HepG2 (cell line): ENCODE data around the gene WWC1. TPM values are rescaled to one million over a fixed set of nuclear protein-coding genes. Genes with fewer than 3 reads are reported as not detected.

Source experiments
- ATAC-seq: fragments of 200-7000 bp; cut with Tn5 transposase; 3 replicates; pipeline ENCODE4 v1.9.1; 2020; ENCODE audit warnings: mild to moderate bottlenecking, moderate library complexity
- BruUV-seq: library from RNA; stranded (reverse); fragments of 400-500 nt; replicated peaks from 2 replicates; lab custom pipeline; 2021; lab: Mats Ljungman, UMichigan
- CTCF ChIA-PET: fragments of 300-600 bp; formaldehyde crosslinking; extraction: SDS; loops from one replicate; lab custom pipeline; 2021; ENCODE audit warnings: low total read pairs, inconsistent platforms, low intra/inter-chr PET ratio; lab: Yijun Ruan, JAX
- POLR2A ChIA-PET: fragments of 350-600 bp; sonication (Branson Sonifier 250); formaldehyde crosslinking; loops from one replicate; lab custom pipeline; 2020; ENCODE audit warnings: antibody characterized with exemption, inconsistent platforms; lab: Yijun Ruan, JAX
- DNase-seq: peaks from one replicate; pipeline ENCODE4 v3.0.0-alpha.2; 2015; ENCODE audit warnings: low spot score
- FAIRE-seq: peaks from 3 replicates; lab custom pipeline; 2011; peaks lifted over from hg19 to GRCh38; lab: Jason Lieb, UNC
- H2AFZ ChIP-seq: one replicate; pipeline ENCODE4 v1.6.1; 2011; ENCODE audit warnings: low read length, inconsistent platforms
- H3K27ac ChIP-seq: fragments of 300-600 bp; 3 replicates; pipeline ENCODE4 v1.8.0; 2011; ENCODE audit warnings: mixed run types, mild to moderate bottlenecking, mixed read lengths, low read length, inconsistent platforms; ENCODE audit not compliant: insufficient read depth; ENCODE audit errors: extremely low read length
- H3K27me3 ChIP-seq, 2 experiments: fragments of 200-600 bp in 1 of 2; 2 replicates in 1 of 2; 3 replicates in 1 of 2; pipeline versions ENCODE4 v1.6.0 to v1.8.0; 2011; ENCODE audit warnings: low read length in 2 of 2, mild to moderate bottlenecking in 2 of 2, moderate library complexity in 2 of 2, inconsistent platforms in 1 of 2; ENCODE audit not compliant: insufficient read depth in 2 of 2, control insufficient read depth in 1 of 2
- H3K36me3 ChIP-seq, 2 experiments: fragments of 200-600 bp in 1 of 2; replicated peaks in 1 of 2; 2 replicates in 1 of 2; 3 replicates in 1 of 2; pipeline versions ENCODE4 v1.5.1 to v1.8.0; 2011; ENCODE audit warnings: low read length in 2 of 2, inconsistent platforms in 1 of 2; ENCODE audit not compliant: insufficient read depth in 2 of 2, control insufficient read depth in 1 of 2
- H3K4me1 ChIP-seq: 2 replicates; pipeline ENCODE4 v1.5.1; 2012; ENCODE audit warnings: low read length, inconsistent platforms; ENCODE audit not compliant: insufficient read depth
- H3K4me2 ChIP-seq: 2 replicates; pipeline ENCODE4 v1.6.0; 2011; ENCODE audit warnings: low read depth, low read length, inconsistent platforms
- H3K4me3 ChIP-seq, 3 experiments: fragments of 200-600 bp in 1 of 3; sonication (generic), shearing (Covaris generic) in 1 of 3; replicated peaks in 1 of 3; 2 replicates each; pipeline ENCODE4 v1.5.1; 2011 to 2016; ENCODE audit warnings: low read length in 3 of 3, inconsistent platforms in 2 of 3, low read depth in 2 of 3, mild to moderate bottlenecking in 2 of 3, control low read depth in 1 of 3, mixed read lengths in 1 of 3; ENCODE audit not compliant: insufficient read depth in 1 of 3
- H3K79me2 ChIP-seq: one replicate; pipeline ENCODE4 v1.6.1; 2011; ENCODE audit warnings: low read length, inconsistent platforms; ENCODE audit not compliant: insufficient read depth
- H3K9ac ChIP-seq: 2 replicates; pipeline ENCODE4 v1.6.0; 2011; ENCODE audit warnings: mild to moderate bottlenecking, low read depth, low read length, inconsistent platforms; ENCODE audit not compliant: insufficient read depth
- H3K9me3 ChIP-seq: 2 replicates; pipeline ENCODE4 v1.5.1; 2012; ENCODE audit warnings: mild to moderate bottlenecking, low read length
- H4K20me1 ChIP-seq: 2 replicates; pipeline ENCODE4 v1.6.0; 2011; ENCODE audit warnings: inconsistent platforms, mild to moderate bottlenecking, low read length, moderate library complexity; ENCODE audit not compliant: insufficient read depth
- AFF4 ChIP-seq: sonication (generic); formaldehyde crosslinking; IDR thresholded peaks from 2 replicates; pipeline ENCODE4 v1.4.0; 2020; ENCODE audit warnings: missing genetic modification reagents
- AHR ChIP-seq: IDR thresholded peaks from 2 replicates; pipeline ENCODE4 v1.6.1; 2018; ENCODE audit warnings: missing genetic modification reagents, missing compliant biosample characterization
- BRCA1 ChIP-seq: sonication (generic); formaldehyde crosslinking; IDR thresholded peaks from 2 replicates; pipeline ENCODE4 v1.4.0; 2020; ENCODE audit warnings: missing genetic modification reagents
- GATAD1 ChIP-seq: IDR thresholded peaks from 2 replicates; pipeline ENCODE4 v1.6.1; 2016; ENCODE audit warnings: missing genetic modification reagents, missing compliant biosample characterization
- NCOA5 ChIP-seq: sonication (generic); formaldehyde crosslinking; IDR thresholded peaks from 2 replicates; pipeline ENCODE4 v1.4.0; 2020; ENCODE audit warnings: missing genetic modification reagents
- POGK ChIP-seq: sonication (generic); formaldehyde crosslinking; conservative IDR thresholded peaks from 2 replicates; pipeline ENCODE4 v1.8.0; 2022; ENCODE audit warnings: mild to moderate bottlenecking, moderate library complexity, missing genetic modification reagents
- THAP8 ChIP-seq: sonication (generic); formaldehyde crosslinking; IDR thresholded peaks from 2 replicates; pipeline ENCODE4 v1.5.1; 2020; ENCODE audit warnings: missing genetic modification reagents, mild to moderate bottlenecking, borderline replicate concordance
- ZFX ChIP-seq: sonication (generic); formaldehyde crosslinking; IDR thresholded peaks from 2 replicates; pipeline ENCODE4 v1.4.0; 2020; ENCODE audit warnings: mild to moderate bottlenecking, low read depth, missing genetic modification reagents, moderate library complexity
- ZFY ChIP-seq: sonication (generic); formaldehyde crosslinking; IDR thresholded peaks from 2 replicates; pipeline ENCODE4 v1.4.0; 2020; ENCODE audit warnings: missing genetic modification reagents
- ZHX1 ChIP-seq: sonication (generic); formaldehyde crosslinking; IDR thresholded peaks from 2 replicates; pipeline ENCODE4 v1.8.1; 2022; ENCODE audit warnings: low read depth, mild to moderate bottlenecking, missing genetic modification reagents
- ZNF101 ChIP-seq: sonication (generic); formaldehyde crosslinking; IDR thresholded peaks from 2 replicates; pipeline ENCODE4 v1.4.0; 2020; ENCODE audit warnings: mild to moderate bottlenecking, low read depth, missing genetic modification reagents, borderline replicate concordance
- ZNF274 ChIP-seq: sonication (generic); formaldehyde crosslinking; IDR thresholded peaks from 2 replicates; pipeline ENCODE4 v1.5.1; 2020; ENCODE audit warnings: mild to moderate bottlenecking, missing genetic modification reagents
- ZNF33B ChIP-seq: sonication (generic); formaldehyde crosslinking; IDR thresholded peaks from 2 replicates; pipeline ENCODE4 v1.5.1; 2020; ENCODE audit warnings: mild to moderate bottlenecking, missing genetic modification reagents
- ZNF354B ChIP-seq: sonication (generic); formaldehyde crosslinking; IDR thresholded peaks from 2 replicates; pipeline ENCODE4 v1.8.0; 2022; ENCODE audit warnings: mild to moderate bottlenecking, missing genetic modification reagents
- ZSCAN29 ChIP-seq: sonication (generic); formaldehyde crosslinking; conservative IDR thresholded peaks from 2 replicates; pipeline ENCODE4 v1.4.0; 2020; ENCODE audit warnings: mild to moderate bottlenecking, missing genetic modification reagents
- WGBS: methylation state at CpG from one replicate; pipeline ENCODE4 v1.1.6; 2017; ENCODE audit warnings: low lambda C conversion rate; 5-methylcytosine and 5-hydroxymethylcytosine counted together
- in situ Hi-C: cut with HindIII; loops from 2 replicates; pipeline ENCODE4 v1.10.0; 2017; ENCODE audit warnings: low pct_unique_long_range_greater_than_20kb; ENCODE audit not compliant: extremely low pct_ligation_motif_present
- intact Hi-C: fragments of 100-400 bp; cut with micrococcal nuclease; formaldehyde crosslinking; loops from one replicate; pipeline ENCODE4 v1.10.0; 2022; ENCODE audit not compliant: unreplicated experiment
- polyA plus RNA-seq, 8 experiments: library from polyadenylated mRNA; depleted of rRNA in 3 of 8; stranded (reverse) in 7 of 8; unstranded in 1 of 8; fragments of >200 nt; fragmentation: Illumina TruSeq in 4 of 8; extraction: Trizol in 4 of 8; gene quantifications; 2 replicates each; pipeline versions ENCODE4 v1.2.1 to v1.2.3, GENCODE V29; 2011 to 2016; ENCODE audit warnings: low read depth in 4 of 8, missing spikeins in 1 of 8, mixed read lengths in 1 of 8; ENCODE audit not compliant: insufficient read depth in 1 of 8
- total RNA-seq, 5 experiments: library from RNA; depleted of rRNA; stranded (reverse); fragments of >200 nt; fragmentation: Illumina TruSeq; extraction: Trizol; gene quantifications; 2 replicates each; pipeline ENCODE4 v1.2.3, GENCODE V29; 2016; ENCODE audit warnings: low read depth in 1 of 5
- TF ChIP-seq, protein P1 (sequence below): sonication (generic); formaldehyde crosslinking; IDR thresholded peaks from 2 replicates; pipeline ENCODE4 v1.5.0; 2020; ENCODE audit warnings: missing genetic modification reagents

Gene WWC1
- total and polyA plus RNA-seq, 2 of the 13 experiments (the other 11 are each of a cell fraction or from before 2014, with no cell fraction given): 8.3 to 17.9 TPM

DNA sequence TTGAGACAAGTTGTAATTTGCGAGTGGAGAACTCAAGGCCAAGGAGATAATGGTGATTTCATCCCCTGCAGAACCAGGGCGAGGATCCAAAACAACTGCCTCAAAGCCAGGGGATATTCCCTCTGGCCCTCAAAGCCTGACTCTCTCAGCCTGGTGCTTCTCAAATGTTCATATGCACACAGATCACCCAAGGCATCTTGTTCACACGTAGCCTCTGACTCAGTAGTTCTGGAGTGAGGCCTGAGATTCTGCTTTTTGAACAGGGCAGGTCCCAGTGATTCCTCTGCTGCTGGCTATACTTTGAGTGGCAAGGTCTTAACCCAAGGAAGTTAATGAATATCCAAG, 30.2 kb upstream of the WWC1 start:
- FAIRE-seq: no peak
- TF ChIP-seq ZHX1 (CRISPR knock-in tag): no peak
- no peak for TF ChIP-seq ZNF354B (CRISPR knock-in tag)
- TF ChIP-seq ZNF101: no peak
- no peak for TF ChIP-seq AFF4 (CRISPR knock-in tag)
- TF ChIP-seq ZFY (CRISPR knock-in tag): no peak
- TF ChIP-seq, protein P1, sequence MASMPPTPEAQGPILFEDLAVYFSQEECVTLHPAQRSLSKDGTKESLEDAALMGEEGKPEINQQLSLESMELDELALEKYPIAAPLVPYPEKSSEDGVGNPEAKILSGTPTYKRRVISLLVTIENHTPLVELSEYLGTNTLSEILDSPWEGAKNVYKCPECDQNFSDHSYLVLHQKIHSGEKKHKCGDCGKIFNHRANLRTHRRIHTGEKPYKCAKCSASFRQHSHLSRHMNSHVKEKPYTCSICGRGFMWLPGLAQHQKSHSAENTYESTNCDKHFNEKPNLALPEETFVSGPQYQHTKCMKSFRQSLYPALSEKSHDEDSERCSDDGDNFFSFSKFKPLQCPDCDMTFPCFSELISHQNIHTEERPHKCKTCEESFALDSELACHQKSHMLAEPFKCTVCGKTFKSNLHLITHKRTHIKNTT (CRISPR knock-in tag): no peak
- TF ChIP-seq ZNF274 (CRISPR knock-in tag): no peak
- TF ChIP-seq NCOA5: no peak
- no peak for TF ChIP-seq GATAD1
- no peak for TF ChIP-seq ZFX
- no peak for TF ChIP-seq ZNF33B
- TF ChIP-seq AHR (CRISPR knock-in tag): no peak
- TF ChIP-seq THAP8 (CRISPR knock-in tag): no peak
- no peak for TF ChIP-seq BRCA1 (CRISPR knock-in tag)
- no peak for TF ChIP-seq POGK (CRISPR knock-in tag)
- TF ChIP-seq ZSCAN29 (CRISPR knock-in tag): no peak

More for the DNA sequence above, 30.2 kb upstream of the WWC1 start:
- Histone ChIP-seq H3K9me3 (no peaks in the 10 kb centered on the region), H3K36me3 (no peaks in the 10 kb centered on the region), H3K27me3 (peaks cover 0 to 2% of the 10 kb centered on the region in 2 experiments; a peak in 3 of 5 replicates), H3K9ac (no peak overlapping the region), H3K4me1 (no peaks in the 10 kb centered on the region), H3K27ac (no peak overlapping the region), H2AFZ (no peak overlapping the region), H3K79me2 (no peaks in the 10 kb centered on the region), H3K4me2 (no peak overlapping the region), H3K4me3 (no peak overlapping the region), H4K20me1 (no peaks in the 10 kb centered on the region)
- DNase-seq: no peak
- ChIA-PET CTCF (no interaction called here), POLR2A (no interaction called here)
- no TSS peak for BruUV-seq
- ATAC-seq: no peak
- in situ Hi-C loops (loop anchor here (10.0 to 25.0 kb wide), 2 partner anchors 224 to 426 kb away; partner anchors contain the start of gene RARS1), intact Hi-C loops (loop anchor here (5.0 kb wide), 1 partner anchor 389 kb away; no protein-coding TSS in a partner anchor)
- WGBS: 44% methylated on average over 2 of the region's 3 CpGs
